NCI-H82 treated with DMSO at 0.1 percent for 48 hours (cell line): Measurements from ENCODE around the gene NRXN3.
A peak's percentile ranks its signal among the peaks of the same experiment; 100 is the strongest.

Experiments
- DNase-seq: peaks from one replicate; lab custom pipeline; 2025; ENCODE audit not compliant: unreplicated experiment; lab: John Stamatoyannopoulos, UW

The NRXN3 gene

GRCh38 chr14:78319887-78320635 is 149.9 kb downstream of the NRXN3 start:
- peak; percentile 48 for DNase-seq

GRCh38 chr14:78324353-78324752 is 154.2 kb downstream of the NRXN3 start:
- no peak for DNase-seq

- DNase-seq, result no peak
These were observed 155.7 kb downstream of the NRXN3 start for GRCh38 chr14:78325911-78326310.

DNA sequence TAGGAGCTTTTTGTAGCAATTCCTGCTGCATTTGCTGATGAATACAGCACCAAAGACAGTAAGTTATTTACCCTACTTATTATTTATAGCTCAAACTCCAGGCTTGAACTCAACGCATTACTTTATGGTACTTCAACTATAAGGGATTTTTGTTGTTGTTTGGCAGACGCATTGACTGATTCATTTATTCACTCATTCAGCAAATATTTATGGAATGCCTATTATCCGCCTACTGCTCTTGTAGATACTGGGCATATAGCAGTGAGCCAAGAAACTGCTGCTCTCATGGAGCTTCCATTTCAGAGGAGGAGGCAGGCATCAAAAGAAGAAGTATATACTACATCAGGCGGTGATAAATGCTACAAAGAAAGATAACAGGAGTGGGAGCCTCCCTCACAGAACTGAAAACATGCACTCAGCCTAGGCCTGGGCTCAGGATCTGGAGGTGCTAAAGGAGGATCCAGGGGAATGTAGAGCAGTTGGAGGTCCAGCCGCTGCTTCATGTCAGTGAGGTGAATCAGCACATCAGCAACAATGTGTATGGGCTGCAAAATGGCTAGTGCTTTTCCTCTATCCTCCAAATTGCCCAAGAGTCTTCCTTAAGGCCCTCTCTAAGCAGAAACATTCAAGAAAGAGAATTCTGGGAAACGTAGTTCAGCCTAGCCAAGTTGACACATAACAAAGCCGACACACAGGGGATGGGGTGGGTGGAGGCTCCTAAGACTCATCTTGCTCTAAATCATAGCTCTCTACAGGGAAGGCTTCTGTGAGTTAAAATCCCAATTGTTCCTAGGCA is 157.5 kb downstream of the NRXN3 start:
- DNase-seq, result no peak

- DNase-seq, result no peak
These were observed 159.2 kb downstream of the NRXN3 start for GRCh38 chr14:78329371-78329770.

DNA sequence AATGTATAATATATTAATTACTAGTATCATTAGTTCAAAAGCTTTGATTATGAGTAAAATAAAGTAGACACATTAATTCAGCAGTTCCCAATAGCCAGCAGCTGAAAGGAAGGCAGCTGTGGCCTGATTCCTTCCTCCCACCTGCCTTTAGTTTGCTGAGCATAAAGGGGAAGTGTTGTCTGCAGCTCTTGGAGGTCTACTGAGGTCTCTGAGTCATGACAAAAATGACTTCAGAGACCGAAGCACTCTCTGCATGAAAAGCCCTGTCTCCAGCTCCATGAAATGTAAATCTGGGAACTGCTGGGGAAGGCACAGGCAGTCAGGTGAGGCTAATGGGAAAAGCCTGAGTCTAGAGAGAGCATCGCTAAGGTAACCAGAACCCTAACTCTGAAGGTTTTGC is 165.4 kb downstream of the NRXN3 start:
- no peak for DNase-seq

DNA sequence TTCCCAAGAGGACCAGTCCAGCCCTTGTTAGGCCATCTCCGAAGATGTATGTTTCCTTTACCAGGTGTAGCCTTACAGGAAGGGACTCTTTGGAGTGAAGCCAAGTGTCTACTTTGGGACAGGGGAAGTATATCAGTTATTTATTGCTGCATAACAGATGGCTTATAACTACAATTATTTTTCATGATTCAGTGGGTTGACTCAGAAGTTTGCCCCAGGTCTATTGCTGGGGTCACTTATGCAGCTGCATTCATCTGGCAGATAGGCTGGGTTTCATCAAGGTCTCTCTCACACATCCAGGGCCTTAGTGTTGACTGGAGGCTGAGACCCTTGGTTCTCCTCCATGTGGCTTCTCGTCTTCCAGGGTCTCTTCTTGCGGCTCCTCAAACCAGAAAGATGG is 170.1 kb downstream of the NRXN3 start:
- no peak for DNase-seq

DNA sequence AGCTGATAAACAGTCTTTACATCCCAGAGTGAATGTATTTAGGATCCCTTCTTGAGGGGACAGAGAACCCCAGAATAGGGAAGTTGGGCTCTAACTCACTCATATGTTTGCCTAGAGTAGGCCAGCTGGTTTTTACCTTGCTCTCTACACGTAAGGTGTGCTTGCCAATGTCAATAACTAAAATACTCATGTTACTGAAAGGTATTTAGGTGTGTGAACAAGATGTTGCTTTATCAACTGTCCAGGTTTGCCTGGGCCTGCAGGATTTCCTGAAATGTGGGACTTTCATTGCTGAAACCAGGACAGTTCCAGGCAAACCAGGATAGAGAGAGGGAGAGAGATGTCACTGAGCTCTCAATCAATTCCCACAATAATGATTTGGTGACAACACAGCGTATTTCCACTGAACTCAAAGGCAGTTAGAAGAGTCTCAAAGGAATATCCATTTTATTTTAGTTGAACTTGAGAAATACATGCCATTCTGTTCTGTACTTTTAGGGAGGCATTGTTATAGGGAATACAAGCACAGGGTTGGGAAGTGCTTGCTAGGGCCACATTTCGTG is 171.7 kb downstream of the NRXN3 start:
- DNase-seq, result no peak

- DNase-seq, result no peak
These were observed 172.7 kb downstream of the NRXN3 start for GRCh38 chr14:78342879-78343278.

- DNase-seq, result no peak
These were observed 174.1 kb downstream of the NRXN3 start for GRCh38 chr14:78344290-78344689.

DNA sequence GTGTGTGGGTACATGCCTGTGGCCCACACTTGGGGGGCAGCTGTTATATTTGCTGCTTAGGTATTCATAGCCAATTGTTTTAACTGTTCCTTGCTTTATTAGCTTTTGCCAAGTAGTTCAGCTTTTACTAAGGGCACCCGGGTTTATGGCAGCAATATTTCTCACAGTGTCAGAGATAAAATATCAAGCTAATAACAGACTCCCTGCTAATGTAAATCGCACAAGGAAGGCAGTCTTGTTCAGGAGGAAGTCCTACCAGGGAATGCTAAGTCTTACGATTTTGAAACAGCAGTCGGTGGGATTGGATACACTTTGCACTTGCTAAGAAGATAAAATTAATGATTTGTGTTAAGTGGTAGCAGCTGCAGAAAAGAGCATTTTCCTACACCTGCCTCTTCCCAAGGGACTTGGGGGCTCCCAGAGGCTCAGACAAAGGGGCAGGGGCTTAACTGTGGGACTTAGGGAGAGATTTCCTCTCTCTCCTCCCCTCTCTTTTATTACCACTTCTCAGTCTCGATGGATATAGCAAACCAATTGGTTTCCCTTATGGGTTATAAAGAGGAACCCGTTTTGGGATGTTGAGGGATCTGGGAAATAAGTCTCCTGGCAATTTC is 175.1 kb downstream of the NRXN3 start:
- DNase-seq, result peak; percentile 51

GRCh38 chr14:78346747-78347146 is 176.6 kb downstream of the NRXN3 start:
- no peak for DNase-seq

- DNase-seq, result no peak
These were observed 184.9 kb downstream of the NRXN3 start for GRCh38 chr14:78355109-78355508.

- no peak for DNase-seq
These were observed 186.2 kb downstream of the NRXN3 start for GRCh38 chr14:78356391-78356790.

GRCh38 chr14:78358591-78358990 is 188.4 kb downstream of the NRXN3 start:
- DNase-seq, result no peak

GRCh38 chr14:78359581-78359980 is 189.4 kb downstream of the NRXN3 start:
- no peak for DNase-seq

DNA sequence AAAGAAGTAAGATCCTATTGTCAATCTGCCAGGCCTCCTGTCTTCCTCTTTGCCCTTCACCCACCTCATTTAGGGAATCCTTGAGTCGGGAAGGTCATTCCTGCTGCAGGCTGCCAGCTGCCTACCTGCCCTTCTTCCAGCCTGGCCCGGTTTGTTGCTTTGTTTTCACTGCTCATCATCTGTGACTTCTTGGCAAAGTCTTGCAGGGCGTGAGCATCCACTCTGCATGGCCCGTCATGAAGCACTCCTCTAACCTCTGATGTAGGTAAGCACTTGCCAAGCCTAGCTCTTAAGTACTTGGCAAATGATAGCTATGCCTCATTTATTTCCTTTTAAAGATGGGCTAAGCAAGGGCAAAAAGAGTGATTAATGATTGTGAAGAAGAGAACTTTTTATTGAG is 192.8 kb downstream of the NRXN3 start:
- no peak for DNase-seq

DNA sequence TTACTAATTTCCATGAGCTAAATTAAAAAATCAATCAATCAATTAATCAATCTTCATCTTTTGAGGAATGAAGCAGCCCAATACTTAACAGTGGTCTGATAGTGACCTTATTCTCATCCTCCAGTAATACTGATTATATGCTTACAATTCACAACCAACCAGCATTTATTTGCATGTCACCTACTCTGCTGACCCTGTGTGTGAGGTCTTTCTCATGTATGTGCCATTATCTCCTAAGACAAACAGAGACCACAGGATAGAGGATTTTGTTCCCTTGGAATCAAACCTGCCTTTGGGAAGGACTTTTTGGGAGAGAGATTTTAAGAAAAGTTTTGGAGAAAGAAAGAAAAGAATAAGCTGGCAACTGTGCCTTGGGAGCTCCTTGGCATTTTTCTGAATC is 197.2 kb downstream of the NRXN3 start:
- no peak for DNase-seq

- DNase-seq, result no peak
These were observed 212.9 kb downstream of the NRXN3 start for GRCh38 chr14:78383060-78383459.

GRCh38 chr14:78398216-78398615 is 228.0 kb downstream of the NRXN3 start:
- DNase-seq, result no peak

GRCh38 chr14:78399316-78399889 is 229.2 kb downstream of the NRXN3 start:
- DNase-seq, result no peak
